K562 (cell line): ENCODE results near the gene ILK.

Experiments
- CTCF ChIP-seq, 3 experiments: IDR thresholded peaks in 2 of 3; conservative IDR thresholded peaks in 1 of 3; 2 replicates each; pipeline ENCODE4 v1.5.1; 2011 to 2012; ENCODE audit warnings: low read length in 3 of 3, mild to moderate bottlenecking in 3 of 3, control low read depth in 2 of 3, improper control_type of control experiment in 1 of 3, inconsistent platforms in 1 of 3, low read depth in 1 of 3, mixed read lengths in 1 of 3, moderate library complexity in 1 of 3; ENCODE audit not compliant: insufficient read depth in 2 of 3
- E2F4 ChIP-seq: sonication (generic); formaldehyde crosslinking; IDR thresholded peaks from 2 replicates; pipeline ENCODE4 v1.8.0; 2022; ENCODE audit warnings: mild to moderate bottlenecking, low read depth, missing genetic modification reagents
- EZH2 ChIP-seq: IDR thresholded peaks from 2 replicates; pipeline ENCODE4 v1.6.1; 2012; ENCODE audit warnings: low read depth, mild to moderate bottlenecking, inconsistent platforms, low read length, borderline replicate concordance
- MTF1 ChIP-seq: fragments of 250-450 bp; sonication (Bioruptor Pico); IDR thresholded peaks from 2 replicates; pipeline ENCODE4 v1.9.0; 2021; ENCODE audit warnings: moderate library complexity, mild to moderate bottlenecking, inconsistent platforms, borderline replicate concordance
- MYC ChIP-seq, 2 experiments: fragments of 250-450 bp in 1 of 2; sonication (Bioruptor Pico) in 1 of 2; IDR thresholded peaks; 2 replicates each; pipeline versions ENCODE4 v1.5.1 to v1.6.1; 2012 to 2021; ENCODE audit warnings: low read depth in 2 of 2, borderline replicate concordance in 1 of 2, improper control_type of control experiment in 1 of 2, low read length in 1 of 2, mild to moderate bottlenecking in 1 of 2, moderate library complexity in 1 of 2
- YY1 ChIP-seq, 3 experiments: IDR thresholded peaks; 2 replicates each; pipeline ENCODE4 v1.6.1; 2011; ENCODE audit warnings: low read length in 2 of 3, mild to moderate bottlenecking in 2 of 3, moderate library complexity in 2 of 3, borderline replicate concordance in 1 of 3, control low read depth in 1 of 3, low read depth in 1 of 3; ENCODE audit not compliant: insufficient read depth in 3 of 3, insufficient replicate concordance in 2 of 3, control insufficient read depth in 1 of 3, insufficient read length in 1 of 3; ENCODE audit errors: extremely low read depth in 1 of 3

DNA sequence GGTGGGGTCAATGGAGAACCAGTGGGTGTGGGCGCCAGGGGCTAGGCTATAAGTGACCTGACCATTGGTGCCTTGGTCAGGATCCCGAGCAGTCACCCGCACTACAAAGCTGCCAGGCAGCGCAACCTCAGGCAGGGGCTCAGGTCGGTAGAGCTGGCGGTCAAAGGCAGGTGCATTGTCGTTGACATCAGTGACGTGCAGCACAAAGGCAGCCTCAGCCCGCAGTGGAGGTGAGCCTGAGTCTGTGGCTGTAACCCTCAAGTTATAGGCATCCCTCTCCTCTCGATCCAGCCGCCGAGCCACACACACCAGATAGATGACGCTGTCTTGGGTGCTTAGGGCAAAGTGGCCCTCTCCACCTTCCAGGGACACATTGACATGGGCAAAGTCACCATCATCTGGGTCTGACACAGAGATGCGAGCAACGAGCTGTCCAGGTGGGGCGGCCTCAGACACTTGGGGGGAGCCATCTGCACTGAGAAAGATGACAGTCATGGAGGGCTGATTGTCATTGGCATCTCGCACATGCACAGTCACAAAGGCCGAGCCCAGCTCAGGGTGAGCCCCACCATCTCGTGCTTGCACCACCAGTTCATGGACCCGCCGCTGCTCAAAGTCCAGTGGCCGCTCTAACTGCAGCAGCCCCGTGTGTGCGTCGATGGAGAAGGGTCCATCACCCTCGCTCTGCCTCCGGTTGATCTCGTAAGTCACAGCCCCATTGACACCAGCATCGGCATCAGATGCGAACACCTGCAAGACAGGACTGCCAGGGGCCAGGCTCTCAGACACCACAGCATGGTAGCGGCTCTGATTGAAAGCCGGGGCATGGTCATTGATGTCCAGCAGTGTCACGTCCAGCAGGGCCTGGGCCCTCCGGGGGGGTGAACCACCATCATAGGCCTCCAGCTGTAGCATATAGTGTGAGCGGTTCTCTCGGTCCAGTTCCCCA lies 36.7 kb downstream of the ILK start:
- TF ChIP-seq YY1 (IDR thresholded peaks at IDR 0.05; ENCODE audit: borderline replicate concordance in 1 of 3, control insufficient read depth in 1 of 3, extremely low read depth in 1 of 3, insufficient read depth in 3 of 3, insufficient read length in 1 of 3, insufficient replicate concordance in 2 of 3, low read depth in 1 of 3, low read length in 2 of 3) (no peak), EZH2 (no peak), MTF1 (CRISPR knock-in tag) (no peak), CTCF (IDR thresholded peaks at IDR 0.05 in 2 of 3, conservative IDR thresholded peaks at IDR 0.05 in 1 of 3; ENCODE audit: insufficient read depth in 2 of 3, low read depth in 1 of 3, low read length in 3 of 3) (no peak), MYC (IDR thresholded peaks at IDR 0.05; ENCODE audit: low read depth, low read length) (no peak), MYC (CRISPR knock-in tag; IDR thresholded peaks at IDR 0.05; ENCODE audit: borderline replicate concordance, low read depth) (no peak), E2F4 (CRISPR knock-in tag) (no peak)
